Activated CD4-positive, CD25-positive, alpha-beta regulatory T cell treated with anti-CD3 and anti-CD28 coated beads, Interleukin-2, amount 50 U/mL, for 72 hours (primary cell): ENCODE measurements around the gene CRISPLD2.

Experiments
- DNase-seq: peaks from one replicate; pipeline ENCODE4 v3.0.0; 2021

CRISPLD2 gene, protein sequence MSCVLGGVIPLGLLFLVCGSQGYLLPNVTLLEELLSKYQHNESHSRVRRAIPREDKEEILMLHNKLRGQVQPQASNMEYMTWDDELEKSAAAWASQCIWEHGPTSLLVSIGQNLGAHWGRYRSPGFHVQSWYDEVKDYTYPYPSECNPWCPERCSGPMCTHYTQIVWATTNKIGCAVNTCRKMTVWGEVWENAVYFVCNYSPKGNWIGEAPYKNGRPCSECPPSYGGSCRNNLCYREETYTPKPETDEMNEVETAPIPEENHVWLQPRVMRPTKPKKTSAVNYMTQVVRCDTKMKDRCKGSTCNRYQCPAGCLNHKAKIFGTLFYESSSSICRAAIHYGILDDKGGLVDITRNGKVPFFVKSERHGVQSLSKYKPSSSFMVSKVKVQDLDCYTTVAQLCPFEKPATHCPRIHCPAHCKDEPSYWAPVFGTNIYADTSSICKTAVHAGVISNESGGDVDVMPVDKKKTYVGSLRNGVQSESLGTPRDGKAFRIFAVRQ

DNA sequence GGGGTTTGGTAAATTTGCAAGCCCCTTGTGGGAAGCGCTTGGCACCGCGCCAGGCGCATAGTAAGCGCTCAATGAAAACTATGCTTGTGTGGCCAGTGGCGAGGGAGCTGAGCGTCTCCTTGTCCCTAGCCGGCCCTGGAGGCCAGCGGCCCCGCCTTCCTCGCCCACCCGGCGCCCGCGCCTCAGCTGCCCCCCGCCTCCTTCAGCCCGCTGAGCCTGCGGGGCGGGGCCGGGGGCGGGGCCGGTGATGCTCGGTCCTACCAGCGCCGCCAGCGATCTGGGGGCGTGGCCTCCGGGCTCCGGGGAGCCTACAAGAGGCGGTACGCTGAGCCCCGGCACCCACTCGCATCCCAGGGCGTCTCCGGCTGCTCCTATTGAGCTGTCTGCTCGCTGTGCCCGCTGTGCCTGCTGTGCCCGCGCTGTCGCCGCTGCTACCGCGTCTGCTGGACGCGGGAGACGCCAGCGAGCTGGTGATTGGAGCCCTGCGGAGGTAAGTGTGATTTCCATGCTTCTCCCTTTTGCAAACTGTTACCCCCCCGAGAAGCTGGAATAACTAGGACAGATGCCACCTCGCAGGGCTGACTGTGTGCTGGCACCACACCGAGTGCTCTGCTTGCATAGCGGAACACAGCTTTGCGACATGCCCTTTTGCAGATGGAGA lies at the start of gene CRISPLD2:
CRISPLD2 (plus strand) TSS at position 342 of the 661 bp plus-strand sequence. CDS start 18,511 bp downstream, outside the sequence.
- DNase-seq, result peak; percentile 76

GRCh38 chr16:84773312-84773711 lies 46.5 kb upstream of the CRISPLD2 start:
- no peak for DNase-seq

DNA sequence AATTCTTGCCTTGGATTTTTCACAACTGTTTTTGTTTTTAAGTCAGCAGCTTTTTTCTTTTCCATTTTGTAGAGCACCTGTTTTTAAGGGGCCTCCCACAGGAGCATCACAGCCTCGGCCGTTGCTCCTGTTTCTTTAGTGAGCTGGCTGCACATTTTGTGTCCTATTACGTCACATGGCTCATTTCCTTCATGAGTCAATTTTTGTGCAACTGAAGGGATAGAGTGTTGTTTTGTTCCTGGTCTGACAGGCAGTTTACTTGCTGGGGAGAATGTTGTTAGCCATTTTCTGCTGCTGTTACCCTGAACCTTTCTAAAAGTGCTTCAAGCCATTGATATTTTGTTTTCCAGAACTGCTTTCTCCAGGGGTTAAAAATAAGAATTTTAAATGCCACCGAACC lies 45.0 kb upstream of the CRISPLD2 start:
- no peak for DNase-seq

DNA sequence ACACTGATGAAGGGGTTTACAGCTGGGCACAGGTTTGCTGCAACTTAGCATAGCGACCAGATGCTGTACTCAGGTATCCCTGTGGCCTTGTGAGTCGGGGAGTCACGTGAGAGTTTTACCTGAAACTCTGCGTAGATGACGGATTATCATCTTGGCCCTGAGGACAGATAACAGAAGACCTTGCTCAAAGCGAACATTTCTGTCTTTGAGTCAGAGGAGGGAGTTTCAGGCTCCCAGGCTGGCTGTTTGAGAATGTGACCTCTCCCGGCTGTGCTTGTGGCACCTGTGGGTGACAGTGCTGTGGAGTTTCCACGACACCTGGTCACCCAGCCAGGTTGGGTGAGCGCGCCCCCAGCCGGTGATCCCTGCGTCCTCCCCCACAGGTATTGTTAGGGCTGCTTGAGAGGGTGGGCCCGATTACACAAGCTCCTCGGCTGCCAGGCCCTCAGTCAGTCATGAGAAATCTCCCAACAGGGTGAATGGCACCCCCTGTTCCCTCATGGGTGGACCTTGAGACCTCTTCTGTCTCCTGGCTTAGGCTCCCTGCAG lies 44.4 kb upstream of the CRISPLD2 start:
- no peak for DNase-seq

DNA sequence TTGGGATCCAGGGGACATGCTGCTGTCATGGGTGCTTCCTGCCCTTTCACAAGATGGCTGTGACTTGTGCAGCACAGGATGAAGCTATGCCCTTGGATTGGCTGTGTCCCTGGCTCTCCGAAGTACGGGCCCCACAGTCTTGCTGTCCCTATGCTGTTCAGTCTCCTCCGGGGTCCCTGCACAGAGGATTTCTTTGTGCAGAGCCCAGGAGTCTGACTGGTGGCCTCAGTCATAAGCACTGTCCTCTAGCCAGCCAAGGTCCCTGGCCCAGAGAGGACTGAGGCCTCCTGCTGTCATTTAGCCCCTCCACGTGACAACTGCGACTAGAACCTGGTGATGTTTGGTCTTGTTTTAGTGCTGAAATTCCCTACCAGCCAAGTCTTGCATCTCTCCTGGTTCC lies 42.4 kb upstream of the CRISPLD2 start:
- DNase-seq, result no peak

- no peak for DNase-seq
Measured at GRCh38 chr16:84778720-84779119, 41.1 kb upstream of the CRISPLD2 start.

DNA sequence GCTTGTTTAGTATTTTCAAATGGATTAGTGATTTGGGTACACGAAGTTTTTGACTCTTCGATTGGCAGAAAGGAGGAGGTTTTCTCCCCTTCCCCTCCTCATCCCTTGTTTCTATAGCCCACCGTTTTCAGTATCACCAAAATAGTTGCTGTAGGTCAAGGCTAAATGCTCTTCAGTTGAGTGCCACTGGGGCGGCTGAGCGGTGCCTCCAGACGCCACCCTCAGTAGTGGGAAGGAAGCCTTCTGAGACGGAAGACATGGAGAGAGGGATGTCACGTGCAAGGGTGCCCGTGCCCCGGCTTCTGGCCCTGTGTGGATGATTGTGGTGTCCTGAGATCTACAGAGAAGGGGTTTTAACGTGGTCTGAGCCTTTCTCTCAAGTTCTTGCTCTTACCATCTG lies 39.7 kb upstream of the CRISPLD2 start:
- DNase-seq, result no peak

- DNase-seq, result no peak
Measured at GRCh38 chr16:84780544-84781376, 39.0 kb upstream of the CRISPLD2 start.

DNA sequence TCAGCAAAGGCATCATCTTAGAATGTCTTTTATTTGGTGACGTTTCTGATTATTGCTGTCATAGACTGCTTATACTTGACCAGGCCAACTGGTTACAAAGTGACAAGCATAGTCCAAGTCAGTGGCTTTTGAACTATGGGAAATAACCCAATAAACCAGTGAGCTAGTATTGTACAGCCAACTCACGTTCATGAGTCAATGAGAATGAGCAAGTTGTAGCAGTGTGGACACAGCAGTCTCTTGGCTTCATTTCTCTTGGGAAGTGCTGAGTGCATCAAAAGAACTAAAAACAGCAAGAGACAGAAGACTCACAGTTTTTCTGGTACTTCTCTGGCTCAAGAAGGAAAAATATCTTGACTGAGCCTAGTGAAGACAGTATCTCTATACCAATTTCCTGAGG lies 36.9 kb upstream of the CRISPLD2 start:
- DNase-seq, result no peak

- DNase-seq, result no peak
Measured at GRCh38 chr16:84785843-84786581, 33.8 kb upstream of the CRISPLD2 start.

- DNase-seq, result no peak
Measured at GRCh38 chr16:84786605-84787262, 33.1 kb upstream of the CRISPLD2 start.

DNA sequence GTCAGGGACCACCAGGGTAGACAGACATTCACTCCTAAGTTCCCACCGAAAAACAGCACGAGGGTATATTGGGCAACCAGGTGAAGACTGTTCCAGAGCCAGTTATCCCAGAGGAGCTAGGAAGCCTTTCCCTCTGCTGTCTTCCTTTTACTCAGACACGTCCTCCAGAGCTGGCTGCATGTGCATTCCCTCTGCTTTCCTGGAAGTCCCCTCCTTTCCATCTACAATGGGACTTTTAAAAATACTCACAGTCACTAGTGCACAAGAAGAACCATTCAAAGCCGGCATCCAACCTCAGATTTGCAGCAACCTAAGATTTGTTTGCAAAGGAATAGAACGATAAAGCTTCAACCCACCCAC lies 32.5 kb upstream of the CRISPLD2 start:
- no peak for DNase-seq

GRCh38 chr16:84788920-84789391 lies 30.8 kb upstream of the CRISPLD2 start:
- no peak for DNase-seq

DNA sequence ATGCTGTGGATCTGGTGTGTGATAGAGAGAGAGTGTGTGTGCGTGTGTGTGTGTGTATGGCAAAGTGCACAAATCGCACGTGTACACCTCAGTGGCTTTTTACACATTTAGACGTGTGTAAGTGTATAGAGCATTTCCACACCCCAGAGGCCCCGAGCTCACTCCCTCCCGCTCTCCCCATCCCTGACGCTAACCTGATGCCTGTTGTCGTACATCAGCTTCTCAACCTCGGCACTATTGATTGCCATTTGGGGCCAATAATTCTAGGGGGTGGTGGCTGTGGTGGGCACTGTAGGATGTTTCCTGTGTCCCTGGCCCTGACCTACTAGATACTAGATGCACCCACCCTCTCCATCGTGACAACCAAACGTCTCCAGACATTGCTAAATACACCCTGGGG lies 30.4 kb upstream of the CRISPLD2 start:
- no peak for DNase-seq

- DNase-seq, result no peak
Measured at GRCh38 chr16:84790301-84790700, 29.5 kb upstream of the CRISPLD2 start.

- no peak for DNase-seq
Measured at GRCh38 chr16:84791088-84791487, 28.7 kb upstream of the CRISPLD2 start.

- no peak for DNase-seq
Measured at GRCh38 chr16:84791501-84791900, 28.3 kb upstream of the CRISPLD2 start.

- DNase-seq, result no peak
Measured at GRCh38 chr16:84794186-84794585, 25.6 kb upstream of the CRISPLD2 start.

GRCh38 chr16:84794626-84795025 lies 25.2 kb upstream of the CRISPLD2 start:
- no peak for DNase-seq

DNA sequence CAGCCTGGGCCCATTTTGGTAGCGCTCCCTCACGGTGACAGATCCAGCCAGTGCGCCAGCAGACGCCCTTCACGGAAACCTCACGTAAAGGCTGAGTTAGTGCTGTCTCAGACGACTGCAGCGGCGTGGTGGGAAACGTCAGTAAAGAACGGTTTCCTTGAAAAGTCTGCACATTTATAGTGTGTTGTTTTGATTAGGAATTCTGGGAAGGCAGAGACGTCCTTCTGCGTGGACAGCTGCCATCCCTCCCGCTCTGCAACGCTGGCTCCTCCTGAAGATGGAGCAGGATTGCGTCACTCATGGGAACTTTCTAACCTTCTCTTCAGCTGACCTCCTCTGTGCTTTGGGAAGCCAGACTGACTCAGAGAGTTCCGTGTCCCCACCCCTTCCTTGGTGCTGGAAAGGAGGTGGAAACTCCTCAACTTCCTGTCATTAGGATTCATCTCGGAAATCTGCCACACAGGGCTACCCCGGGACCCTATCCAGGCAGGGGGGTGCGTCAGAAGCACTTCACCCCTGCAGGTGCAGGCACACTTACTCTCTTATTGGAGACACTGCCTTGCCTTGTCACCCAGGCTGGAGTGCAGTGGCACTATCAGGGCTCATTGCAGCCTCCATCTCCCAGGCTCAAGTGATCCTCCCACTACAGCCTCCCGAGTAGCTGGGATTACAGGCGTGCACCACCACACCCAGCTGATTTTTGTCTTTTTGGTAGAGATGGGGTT lies 24.3 kb upstream of the CRISPLD2 start:
- no peak for DNase-seq
